Hematopoietic multipotent progenitor cell treated with erythropoietin and hydrocortisone succinate and interleukin-3 and kit ligand, for 4 days (in vitro differentiated cells): ENCODE data around the gene PIBF1.
A peak's percentile ranks its signal among the peaks of the same experiment; 100 is the strongest.
"Not testable (repeated sequence)": the region's sequence is repeated elsewhere in the genome, so short reads cannot be mapped to it uniquely, and the experiment has no call there.

ENCODE experiments used
- DNase-seq: peaks from one replicate; pipeline ENCODE4 v3.0.0-alpha.2; 2015

Gene PIBF1

DNA sequence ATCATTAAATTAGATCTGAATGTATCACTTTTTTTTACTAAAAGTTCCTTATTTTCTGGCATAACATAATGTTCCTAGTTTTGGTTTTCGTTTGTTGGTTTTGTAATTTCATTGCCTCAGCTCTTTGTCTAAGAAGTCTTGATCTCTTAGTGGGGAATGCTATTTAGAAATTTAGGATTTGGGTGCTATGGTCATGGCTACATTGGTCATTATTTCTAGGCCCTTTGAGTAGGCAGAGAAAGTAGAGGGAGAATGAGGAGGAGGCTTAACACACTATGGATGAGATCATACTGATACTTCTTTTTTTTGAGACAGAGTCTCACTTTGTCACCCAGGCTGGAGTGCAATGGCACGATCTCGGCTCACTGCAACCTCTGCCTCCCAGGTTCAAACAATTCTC lies 41.8 kb downstream of the PIBF1 start:
- no peak for DNase-seq

DNA sequence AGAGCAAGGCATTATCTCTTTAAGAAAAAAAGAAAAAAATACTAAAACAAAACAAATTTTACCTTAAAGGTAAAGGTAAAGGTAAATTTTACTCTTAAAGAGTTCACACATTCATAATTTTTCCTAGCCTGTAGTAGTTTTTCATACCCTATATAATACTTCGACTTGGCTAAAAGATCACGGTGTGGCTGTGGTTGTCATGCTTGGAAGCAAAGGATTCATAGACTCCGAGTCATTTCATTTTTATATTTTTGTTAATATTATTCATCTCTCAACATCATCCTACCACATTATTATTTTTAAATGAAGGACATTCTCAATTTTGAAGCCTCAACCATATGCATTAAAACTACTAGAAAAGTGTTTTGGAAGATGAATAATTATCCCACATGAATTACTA lies 52.7 kb downstream of the PIBF1 start:
- DNase-seq: no peak

- DNase-seq: peak; percentile 68
These were observed 58.0 kb downstream of the PIBF1 start for GRCh38 chr13:72839831-72840426.

DNA sequence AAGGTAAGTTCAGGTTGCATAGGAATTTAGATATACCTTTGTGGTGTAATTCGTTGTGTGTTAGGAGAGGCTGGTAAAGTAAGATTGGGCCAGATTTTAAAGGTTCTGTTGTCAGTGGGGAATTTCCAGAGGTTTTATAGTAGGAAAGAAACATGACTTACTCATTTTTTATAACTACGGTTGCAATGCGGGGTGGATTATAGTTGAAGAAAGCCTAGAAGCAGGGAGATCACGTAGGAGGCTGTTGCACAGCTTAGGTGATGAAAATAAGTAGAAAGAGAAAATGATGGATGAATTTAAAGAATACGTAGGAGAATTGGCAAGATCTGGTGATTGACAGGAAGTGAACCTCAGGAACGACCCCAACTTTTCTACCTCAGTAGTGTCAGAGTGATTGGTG lies 61.1 kb downstream of the PIBF1 start:
- no peak for DNase-seq

GRCh38 chr13:72845148-72845547 lies 63.2 kb downstream of the PIBF1 start:
- DNase-seq: not testable (repeated sequence)

GRCh38 chr13:72849571-72849970 lies 67.6 kb downstream of the PIBF1 start:
- no peak for DNase-seq

DNA sequence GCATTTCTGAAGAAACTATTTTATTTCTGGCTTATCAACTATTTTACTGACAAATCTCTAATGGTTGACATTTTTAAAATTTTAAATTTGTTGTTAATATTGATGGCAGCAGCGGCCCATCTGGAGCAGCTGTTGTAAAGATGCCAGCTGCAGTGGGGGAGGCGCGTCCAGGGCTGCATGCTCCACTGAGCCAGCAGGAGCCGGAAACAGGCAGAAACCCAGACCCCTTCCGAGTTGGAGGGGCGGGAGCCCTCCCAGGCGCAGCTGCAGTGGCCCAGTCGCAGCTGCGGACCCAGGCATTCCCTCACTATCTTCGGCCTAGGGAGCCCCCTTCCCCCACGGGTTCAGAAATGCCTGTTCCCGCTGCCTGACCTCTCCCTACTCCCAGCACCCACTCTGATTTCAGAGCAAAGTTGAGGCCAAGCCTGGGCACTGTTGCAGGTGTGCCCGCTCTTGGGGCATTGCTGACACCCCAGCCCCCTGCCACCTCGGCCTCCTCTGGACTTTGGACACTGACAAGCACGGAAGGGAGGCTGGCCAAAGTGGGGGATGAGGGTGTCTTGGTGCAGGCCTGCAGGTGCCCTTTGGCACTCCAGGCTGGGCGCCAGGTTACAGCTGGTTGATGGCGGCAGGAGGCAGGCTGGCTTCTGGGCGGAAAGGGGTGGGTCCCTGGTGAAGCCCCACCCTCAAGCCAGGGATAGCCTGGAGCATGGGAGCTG lies 69.2 kb downstream of the PIBF1 start:
- no peak for DNase-seq

DNA sequence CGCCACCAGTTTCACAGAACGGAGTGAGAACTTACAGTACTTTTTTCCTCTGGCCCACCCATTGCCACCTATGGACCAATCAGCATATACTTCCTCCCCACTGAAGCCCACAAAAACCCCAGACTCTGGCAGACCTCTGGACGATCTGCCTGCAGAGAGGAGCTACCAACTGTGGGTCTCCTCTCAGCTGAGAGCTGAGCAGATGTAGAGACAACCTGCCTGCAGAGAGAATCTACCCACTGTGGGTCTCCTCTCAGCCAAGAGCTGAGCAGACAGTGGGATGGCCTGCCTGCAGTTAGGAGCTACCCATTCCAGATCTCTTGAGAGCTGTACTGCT lies 69.7 kb downstream of the PIBF1 start:
- peak; percentile 26 for DNase-seq

DNA sequence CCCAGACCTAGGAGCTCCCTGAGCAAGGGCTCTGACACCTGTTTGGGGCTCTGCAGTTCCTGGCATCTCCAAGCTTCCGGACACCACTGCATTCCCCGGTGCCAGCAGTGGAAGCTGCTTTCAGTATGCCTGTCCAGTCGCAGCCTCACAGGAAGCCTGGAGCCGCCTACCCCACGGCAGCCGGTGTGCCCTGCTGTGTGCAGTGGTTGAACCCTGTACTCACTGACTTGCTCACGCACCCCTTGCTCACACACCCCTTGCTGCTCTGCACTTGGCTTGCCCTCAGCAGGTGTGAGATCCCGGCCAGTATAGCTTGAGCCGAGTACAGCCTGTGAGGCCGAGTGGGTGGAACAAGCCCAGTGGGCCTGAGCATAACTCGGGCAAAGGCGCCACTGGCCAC lies 70.3 kb downstream of the PIBF1 start:
- no peak for DNase-seq

DNA sequence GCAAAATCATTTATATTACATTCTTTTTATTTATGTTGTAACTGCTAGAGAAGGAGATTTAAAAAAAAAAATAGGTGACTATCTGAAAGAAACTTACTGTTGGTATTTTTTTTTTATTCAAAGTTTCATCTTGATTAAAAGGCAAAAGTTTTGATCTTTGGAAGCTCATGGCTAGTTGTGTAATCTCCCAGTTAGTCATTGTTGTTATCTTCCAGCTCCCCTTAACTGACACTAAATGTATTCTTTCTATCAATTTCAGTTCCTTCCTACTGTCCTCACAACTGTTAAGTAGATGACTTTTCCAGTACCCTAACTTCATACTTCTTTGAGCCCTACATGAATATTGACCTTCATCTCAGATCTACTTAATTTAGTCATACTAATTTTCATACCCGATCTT lies 71.1 kb downstream of the PIBF1 start:
- peak; percentile 37 for DNase-seq

- DNase-seq: no peak
These were observed 82.4 kb downstream of the PIBF1 start for GRCh38 chr13:72864142-72865011.

- no peak for DNase-seq
These were observed 86.3 kb downstream of the PIBF1 start for GRCh38 chr13:72868229-72868628.

DNA sequence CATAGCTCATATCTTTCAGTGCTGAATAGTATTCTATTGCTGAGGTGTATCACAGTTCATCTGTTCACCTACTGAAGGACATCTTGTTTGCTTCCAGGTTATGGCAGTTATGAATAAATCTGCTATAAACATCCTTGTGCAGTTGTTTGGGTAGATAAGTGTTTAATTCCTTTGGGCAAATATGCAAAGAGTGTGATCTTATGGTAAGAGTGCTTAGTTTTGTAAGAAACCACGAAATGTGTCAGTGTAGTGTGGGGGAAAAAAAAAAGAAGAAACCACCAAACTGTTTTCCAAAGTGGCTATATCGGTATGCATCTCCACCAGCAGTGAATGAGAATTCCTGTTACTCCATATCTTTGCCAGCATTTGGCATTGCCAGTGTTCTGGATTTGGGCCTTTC lies 93.3 kb downstream of the PIBF1 start:
- peak; percentile 52 for DNase-seq

GRCh38 chr13:72884101-72884500 lies 102.2 kb downstream of the PIBF1 start:
- DNase-seq: peak; percentile 75

GRCh38 chr13:72886272-72887067 lies 104.5 kb downstream of the PIBF1 start:
- no peak for DNase-seq

- peak; percentile 80 for DNase-seq
These were observed 107.6 kb downstream of the PIBF1 start for GRCh38 chr13:72889495-72889894.

GRCh38 chr13:72890546-72890945 lies 108.6 kb downstream of the PIBF1 start:
- no peak for DNase-seq

DNA sequence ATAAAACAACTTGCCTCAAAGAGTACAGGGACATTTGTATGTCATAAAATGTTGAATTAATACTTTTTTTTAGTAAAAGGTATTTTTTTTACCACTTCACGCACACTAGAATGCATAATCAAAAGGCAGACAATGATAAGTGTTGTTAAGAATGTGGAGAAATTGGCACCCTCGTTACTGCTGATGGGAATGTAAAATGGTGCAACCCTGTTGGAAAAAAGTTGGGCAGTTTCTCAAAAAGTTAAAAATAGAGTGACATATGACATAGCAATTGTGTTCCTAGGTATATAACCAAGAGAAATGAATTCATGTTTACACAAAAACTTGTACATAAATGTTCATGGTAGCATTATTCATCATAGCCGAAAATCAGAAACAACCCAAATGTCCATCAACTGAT lies 109.5 kb downstream of the PIBF1 start:
- DNase-seq: no peak

DNA sequence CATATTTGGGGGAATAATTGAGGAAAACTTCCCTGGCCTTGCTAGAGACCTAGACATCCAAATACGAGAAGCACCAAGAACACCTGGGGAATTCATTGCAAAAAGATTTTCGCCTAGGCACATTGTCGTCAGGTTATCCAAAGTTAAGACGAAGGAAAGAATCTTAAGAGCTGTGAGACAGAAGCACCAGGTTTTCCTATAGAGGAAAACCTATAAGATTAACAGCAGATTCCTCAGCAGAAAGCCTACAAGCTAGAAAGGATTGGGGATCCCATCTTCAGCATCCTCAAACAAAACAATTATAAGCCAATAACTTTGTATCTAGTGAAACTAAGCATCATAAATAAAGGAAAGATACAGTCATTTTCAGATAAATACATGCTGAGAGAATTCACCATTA lies 114.9 kb downstream of the PIBF1 start:
- DNase-seq: no peak

- DNase-seq: not testable (repeated sequence)
These were observed 119.6 kb downstream of the PIBF1 start for GRCh38 chr13:72901546-72901945.

DNA sequence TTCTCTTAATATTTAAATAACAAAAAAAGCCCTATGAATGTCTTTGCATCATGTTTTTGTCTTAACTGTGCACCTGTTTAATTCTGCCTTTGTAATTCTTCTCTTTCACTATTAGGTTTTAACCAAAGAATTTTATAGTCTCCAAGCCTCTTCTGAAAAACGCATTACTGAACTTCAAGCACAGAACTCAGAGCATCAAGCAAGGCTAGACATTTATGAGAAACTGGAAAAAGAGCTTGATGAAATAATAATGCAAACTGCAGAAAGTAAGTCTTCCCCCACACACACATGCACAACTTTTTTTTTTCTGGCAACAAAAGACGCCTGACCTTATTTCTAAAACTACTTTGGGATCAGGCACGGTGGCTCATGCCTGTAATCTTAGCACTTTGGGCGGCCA lies 126.5 kb downstream of the PIBF1 start:
- no peak for DNase-seq

- DNase-seq: no peak
These were observed 130.0 kb downstream of the PIBF1 start for GRCh38 chr13:72911981-72912380.

- DNase-seq: peak; percentile 22
These were observed 138.2 kb downstream of the PIBF1 start for GRCh38 chr13:72920097-72920496.
